Measurements from ENCODE around the gene RIOK3.
A peak's percentile ranks its signal among the peaks of the same experiment; 100 is the strongest.

The RIOK3 gene

DNA sequence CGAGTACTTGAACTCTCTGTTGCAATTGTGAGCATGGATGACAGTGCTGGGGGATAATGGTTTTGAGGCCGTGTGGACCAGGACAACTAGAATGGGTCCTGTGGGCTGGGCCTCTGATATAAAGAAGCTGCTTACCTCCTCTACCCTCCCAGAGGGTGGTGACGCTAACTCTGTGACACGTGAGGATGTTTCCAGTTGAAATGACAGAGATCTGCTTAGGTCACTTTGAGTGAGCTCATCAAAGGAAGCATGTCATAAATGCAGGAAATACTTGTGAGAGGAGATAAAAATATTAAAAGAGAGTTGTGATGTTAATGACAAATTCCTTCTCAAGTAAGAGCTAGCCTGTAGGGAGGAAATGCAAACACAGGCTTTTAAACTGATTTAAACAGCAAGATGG is 66.6 kb downstream of the RIOK3 start:
- Histone ChIP-seq H3K4me1 (ENCODE audit: low read length) (peaks cover 27% of the 10 kb centered on the region), H3K9ac (ENCODE audit: low read length) (no peak overlapping the region), H3K36me3 (replicated peaks; ENCODE audit: low read depth, low read length) (peaks cover 47% of the 10 kb centered on the region)

DNA sequence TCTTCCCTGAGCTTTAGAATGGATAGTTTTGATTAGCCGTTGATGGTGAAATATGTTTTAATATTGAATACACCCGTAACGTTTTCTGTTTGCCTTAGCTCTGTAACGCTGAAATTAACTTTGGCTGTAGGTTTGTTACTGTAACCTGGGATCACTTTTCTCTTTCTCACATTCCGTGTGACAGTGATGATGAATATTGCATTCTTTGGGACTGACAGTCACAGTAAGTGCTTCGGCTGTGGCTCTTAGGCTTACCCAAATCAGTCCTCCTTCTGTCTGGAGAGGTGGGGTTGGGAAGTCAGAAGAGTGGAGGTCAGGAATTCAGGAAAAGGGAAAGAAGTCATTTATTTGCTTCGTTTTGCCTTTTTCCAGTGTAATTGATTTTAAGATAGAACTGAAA is 68.2 kb downstream of the RIOK3 start:
- Histone ChIP-seq H4K20me1 (ENCODE audit: insufficient read depth, low read length) (peaks cover 21% of the 10 kb centered on the region), H3K9me3 (ENCODE audit: insufficient read depth, low read length) (no peaks in the 10 kb centered on the region), H2AFZ (ENCODE audit: low read depth, low read length) (no peak overlapping the region), H3K9ac (ENCODE audit: low read length) (no peak overlapping the region), H3K4me2 (ENCODE audit: low read length) (no peak overlapping the region), H3K27ac (ENCODE audit: low read length) (no peak overlapping the region), H3K4me1 (ENCODE audit: low read length) (peaks cover 15% of the 10 kb centered on the region), H3K4me3 (ENCODE audit: low read length) (no peak overlapping the region), H3K27me3 (ENCODE audit: low read depth, low read length) (no peaks in the 10 kb centered on the region), H3K36me3 (replicated peaks; ENCODE audit: low read depth, low read length) (peaks cover 51% of the 10 kb centered on the region), H3K79me2 (ENCODE audit: low read length) (no peaks in the 10 kb centered on the region)
- TF ChIP-seq, protein P1, sequence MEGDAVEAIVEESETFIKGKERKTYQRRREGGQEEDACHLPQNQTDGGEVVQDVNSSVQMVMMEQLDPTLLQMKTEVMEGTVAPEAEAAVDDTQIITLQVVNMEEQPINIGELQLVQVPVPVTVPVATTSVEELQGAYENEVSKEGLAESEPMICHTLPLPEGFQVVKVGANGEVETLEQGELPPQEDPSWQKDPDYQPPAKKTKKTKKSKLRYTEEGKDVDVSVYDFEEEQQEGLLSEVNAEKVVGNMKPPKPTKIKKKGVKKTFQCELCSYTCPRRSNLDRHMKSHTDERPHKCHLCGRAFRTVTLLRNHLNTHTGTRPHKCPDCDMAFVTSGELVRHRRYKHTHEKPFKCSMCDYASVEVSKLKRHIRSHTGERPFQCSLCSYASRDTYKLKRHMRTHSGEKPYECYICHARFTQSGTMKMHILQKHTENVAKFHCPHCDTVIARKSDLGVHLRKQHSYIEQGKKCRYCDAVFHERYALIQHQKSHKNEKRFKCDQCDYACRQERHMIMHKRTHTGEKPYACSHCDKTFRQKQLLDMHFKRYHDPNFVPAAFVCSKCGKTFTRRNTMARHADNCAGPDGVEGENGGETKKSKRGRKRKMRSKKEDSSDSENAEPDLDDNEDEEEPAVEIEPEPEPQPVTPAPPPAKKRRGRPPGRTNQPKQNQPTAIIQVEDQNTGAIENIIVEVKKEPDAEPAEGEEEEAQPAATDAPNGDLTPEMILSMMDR (IDR thresholded peaks at IDR 0.05; ENCODE audit: low read depth, low read length): no peak
- TF ChIP-seq EZH2phosphoT487 (IDR thresholded peaks at IDR 0.05; ENCODE audit: low read depth): no peak

More for the DNA sequence above, 66.6 kb downstream of the RIOK3 start:
- peaks cover 24% of the 10 kb centered on the region for H4K20me1 ChIP-seq (ENCODE audit: insufficient read depth, low read length)
- H3K4me2 ChIP-seq (ENCODE audit: low read length): no peak overlapping the region
- H3K9me3 ChIP-seq (ENCODE audit: insufficient read depth, low read length): no peaks in the 10 kb centered on the region
- H3K4me3 ChIP-seq (ENCODE audit: low read length): no peak overlapping the region
- H2AFZ ChIP-seq (ENCODE audit: low read depth, low read length): no peak overlapping the region
- H3K79me2 ChIP-seq (ENCODE audit: low read length): no peaks in the 10 kb centered on the region
- no peaks in the 10 kb centered on the region for H3K27me3 ChIP-seq (ENCODE audit: low read depth, low read length)
- TF ChIP-seq EZH2phosphoT487 (IDR thresholded peaks at IDR 0.05; ENCODE audit: low read depth): no peak
- TF ChIP-seq, protein P1 (IDR thresholded peaks at IDR 0.05; ENCODE audit: low read depth, low read length): no peak
- no peak overlapping the region for H3K27ac ChIP-seq (ENCODE audit: low read length)

DNA sequence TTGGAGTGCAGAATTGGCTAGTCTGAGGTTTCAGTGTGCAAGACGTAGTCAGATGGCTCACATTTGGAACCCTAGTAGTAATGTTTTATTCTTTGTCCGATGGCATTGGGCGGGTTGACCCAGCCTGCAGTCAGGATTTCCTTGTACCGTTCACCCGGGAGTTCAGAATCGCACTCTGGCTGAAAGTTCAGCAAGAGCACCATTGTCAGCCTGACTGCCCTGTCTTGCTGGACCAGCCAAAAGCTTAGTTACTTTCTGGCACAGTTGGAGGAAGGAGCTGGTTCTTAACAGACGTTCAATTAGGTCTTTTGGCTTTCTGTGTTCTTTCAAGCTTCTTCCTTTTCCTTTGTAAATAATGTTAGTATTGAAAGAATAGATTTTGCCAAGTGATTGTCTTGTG is 68.8 kb downstream of the RIOK3 start:
- TF ChIP-seq, protein P1 (IDR thresholded peaks at IDR 0.05; ENCODE audit: low read depth, low read length): no peak
- no peak for TF ChIP-seq EZH2phosphoT487 (IDR thresholded peaks at IDR 0.05; ENCODE audit: low read depth)
- Histone ChIP-seq H3K27me3 (ENCODE audit: low read depth, low read length) (no peaks in the 10 kb centered on the region), H3K9ac (ENCODE audit: low read length) (no peak overlapping the region), H2AFZ (ENCODE audit: low read depth, low read length) (no peak overlapping the region), H3K4me3 (ENCODE audit: low read length) (no peak overlapping the region), H3K36me3 (replicated peaks; ENCODE audit: low read depth, low read length) (peaks cover 55% of the 10 kb centered on the region), H3K4me2 (ENCODE audit: low read length) (no peak overlapping the region), H3K4me1 (ENCODE audit: low read length) (peaks cover 15% of the 10 kb centered on the region), H3K27ac (ENCODE audit: low read length) (no peak overlapping the region), H3K9me3 (ENCODE audit: insufficient read depth, low read length) (no peaks in the 10 kb centered on the region), H3K79me2 (ENCODE audit: low read length) (no peaks in the 10 kb centered on the region), H4K20me1 (ENCODE audit: insufficient read depth, low read length) (peaks cover 21% of the 10 kb centered on the region)

DNA sequence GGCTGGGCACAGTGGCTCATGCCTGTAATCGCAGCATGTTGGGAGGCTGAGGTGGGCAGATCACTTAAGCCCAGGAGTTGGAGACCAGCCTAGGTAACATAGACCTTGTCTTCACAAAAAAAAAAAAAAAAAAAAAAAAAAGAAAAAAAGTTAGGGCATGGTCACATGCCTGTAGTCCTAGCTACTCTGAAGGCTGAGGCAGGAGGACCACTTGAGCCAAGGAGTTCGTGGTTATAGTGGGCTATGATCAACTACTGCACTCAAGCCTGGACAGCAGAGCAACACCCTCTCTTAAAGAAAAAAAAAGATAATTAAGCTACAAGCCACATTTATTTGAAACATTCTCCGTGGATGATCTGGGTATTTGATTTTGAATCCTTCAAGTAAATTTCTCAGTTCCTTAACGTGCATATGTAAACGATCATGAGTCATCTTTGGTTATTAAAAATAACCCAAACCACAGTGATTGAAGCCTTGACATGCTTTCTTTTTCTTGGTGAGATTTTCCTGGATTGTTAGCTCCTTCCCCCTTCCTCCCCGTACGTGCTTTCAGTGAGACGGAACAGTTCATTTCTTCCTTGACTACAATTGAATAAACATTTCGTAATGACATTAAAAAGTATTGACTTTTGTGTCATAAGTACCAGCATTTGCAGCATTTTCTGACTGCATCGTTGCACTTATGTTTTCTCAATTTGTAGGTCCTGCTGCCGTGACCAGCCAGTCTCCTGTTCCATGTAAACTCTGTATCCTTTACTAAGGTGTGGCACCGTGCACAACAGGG is 70.5 kb downstream of the RIOK3 start:
- no peaks in the 10 kb centered on the region for H3K27me3 ChIP-seq (ENCODE audit: low read depth, low read length)
- H3K9me3 ChIP-seq (ENCODE audit: insufficient read depth, low read length): no peaks in the 10 kb centered on the region
- H3K79me2 ChIP-seq (ENCODE audit: low read length): no peaks in the 10 kb centered on the region
- peaks cover 52% of the 10 kb centered on the region for H3K36me3 ChIP-seq (replicated peaks; ENCODE audit: low read depth, low read length)
- TF ChIP-seq EZH2phosphoT487 (IDR thresholded peaks at IDR 0.05; ENCODE audit: low read depth): no peak
- TF ChIP-seq, protein P1 (IDR thresholded peaks at IDR 0.05; ENCODE audit: low read depth, low read length): no peak
- no peak overlapping the region for H2AFZ ChIP-seq (ENCODE audit: low read depth, low read length)
- H3K27ac ChIP-seq (ENCODE audit: low read length): no peak overlapping the region
- no peak overlapping the region for H3K9ac ChIP-seq (ENCODE audit: low read length)
- peaks cover 15% of the 10 kb centered on the region for H3K4me1 ChIP-seq (ENCODE audit: low read length)
- peaks cover 21% of the 10 kb centered on the region for H4K20me1 ChIP-seq (ENCODE audit: insufficient read depth, low read length)
- H3K4me2 ChIP-seq (ENCODE audit: low read length): peak overlapping the region; percentile 67
- peak overlapping the region; percentile 7 for H3K4me3 ChIP-seq (ENCODE audit: low read length)

Data from OCI-LY3 (cell line).